ENCODE data around the gene TANGO2.

GRCh38 chr22:20091690-20092476, 71.0 kb downstream of the TANGO2 start:
- TF ChIP-seq CTCF (IDR thresholded peaks at IDR 0.05) = no peak
- no peak for TF ChIP-seq POLR2A (IDR thresholded peaks at IDR 0.05)

Data from body of pancreas (tissue), 4 donors.